ENCODE results near the gene ELOA.
A peak's percentile ranks its signal among the peaks of the same experiment; 100 is the strongest.
"Not testable (repeated sequence)": the region's sequence is repeated elsewhere in the genome, so short reads cannot be mapped to it uniquely, and the experiment has no call there.

ELOA gene

GRCh38 chr1:23736437-23737134, 6.7 kb upstream of the ELOA start:
- DNase-seq = no peak

- DNase-seq = no peak
Observed at GRCh38 chr1:23741609-23742008, 1.7 kb upstream of the ELOA start.

GRCh38 chr1:23742670-23743286, 493 bp upstream of the ELOA start:
- DNase-seq = peak in 2 of 14 donors; percentile 35 to 52

GRCh38 chr1:23745515-23745914, 2.2 kb downstream of the ELOA start:
- DNase-seq = peak in 1 of 14 donors; percentile 10

- no peak for DNase-seq
Observed at GRCh38 chr1:23748016-23748415, 4.7 kb downstream of the ELOA start.

- DNase-seq = peak in 2 of 14 donors; percentile 9 to 17
Observed at GRCh38 chr1:23751050-23751814, 8.0 kb downstream of the ELOA start.

GRCh38 chr1:23751815-23752200, 8.5 kb downstream of the ELOA start:
- no peak for DNase-seq

GRCh38 chr1:23752909-23753308, 9.6 kb downstream of the ELOA start:
- no peak for DNase-seq

- DNase-seq = peak in 1 of 14 donors; percentile 21
Observed at GRCh38 chr1:23756676-23757075, 13.4 kb downstream of the ELOA start.

GRCh38 chr1:23757812-23758211, 14.5 kb downstream of the ELOA start:
- DNase-seq = no peak

- peak in 10 of 14 donors; percentile 14 to 49 (median 28) for DNase-seq
Observed at GRCh38 chr1:23759277-23759676, 16.0 kb downstream of the ELOA start.

- DNase-seq = no peak
Observed at GRCh38 chr1:23763041-23763577, 19.8 kb downstream of the ELOA start.

- no peak for DNase-seq
Observed at GRCh38 chr1:23768733-23769132, 25.5 kb downstream of the ELOA start.

GRCh38 chr1:23772049-23772853, 29.0 kb downstream of the ELOA start:
- DNase-seq = peak in 12 of 14 donors; percentile 29 to 80 (median 50)

GRCh38 chr1:23772854-23773242, 29.6 kb downstream of the ELOA start:
- DNase-seq = no peak

- DNase-seq = no peak
Observed at GRCh38 chr1:23774174-23774880, 31.1 kb downstream of the ELOA start.

- no peak for DNase-seq
Observed at GRCh38 chr1:23776217-23776616, 32.9 kb downstream of the ELOA start.

- DNase-seq = peak in 13 of 14 donors; percentile 46 to 87 (median 71)
Observed at GRCh38 chr1:23777979-23778814, 34.9 kb downstream of the ELOA start, which contains the start of gene PITHD1. Gene PITHD1, plus strand, starts transcription at chr1:23778418. Its CDS starts 98 bp downstream, at chr1:23778516.

- DNase-seq = no peak
Observed at GRCh38 chr1:23779826-23780371, 36.6 kb downstream of the ELOA start.

GRCh38 chr1:23783141-23783540, 39.9 kb downstream of the ELOA start:
- DNase-seq = not testable (repeated sequence)

Data from C1 segment of cervical spinal cord (tissue), 14 donors.